Right renal pelvis (tissue), 4 donors: ENCODE measurements around the gene POC1A. TPM values are rescaled to one million over a fixed set of nuclear protein-coding genes. Genes with fewer than 3 reads are reported as not detected.

ENCODE experiments used
- DNase-seq, 4 donors: peaks; one replicate each; pipeline ENCODE4 v3.0.0-alpha.2; 2013; ENCODE audit warnings: low read depth in 4 of 4, low spot score in 3 of 4, missing footprints in 1 of 4
- polyA plus RNA-seq, 4 donors: library from polyadenylated mRNA; unstranded; fragments of 120-200 nt; gene quantifications; one replicate each; pipeline ENCODE4 v1.2.1, GENCODE V29; 2013; ENCODE audit not compliant: insufficient read length in 4 of 4

The POC1A gene
- polyA plus RNA-seq, 4 donors, result 7.1 to 8.6 (median 7.9) TPM

DNA sequence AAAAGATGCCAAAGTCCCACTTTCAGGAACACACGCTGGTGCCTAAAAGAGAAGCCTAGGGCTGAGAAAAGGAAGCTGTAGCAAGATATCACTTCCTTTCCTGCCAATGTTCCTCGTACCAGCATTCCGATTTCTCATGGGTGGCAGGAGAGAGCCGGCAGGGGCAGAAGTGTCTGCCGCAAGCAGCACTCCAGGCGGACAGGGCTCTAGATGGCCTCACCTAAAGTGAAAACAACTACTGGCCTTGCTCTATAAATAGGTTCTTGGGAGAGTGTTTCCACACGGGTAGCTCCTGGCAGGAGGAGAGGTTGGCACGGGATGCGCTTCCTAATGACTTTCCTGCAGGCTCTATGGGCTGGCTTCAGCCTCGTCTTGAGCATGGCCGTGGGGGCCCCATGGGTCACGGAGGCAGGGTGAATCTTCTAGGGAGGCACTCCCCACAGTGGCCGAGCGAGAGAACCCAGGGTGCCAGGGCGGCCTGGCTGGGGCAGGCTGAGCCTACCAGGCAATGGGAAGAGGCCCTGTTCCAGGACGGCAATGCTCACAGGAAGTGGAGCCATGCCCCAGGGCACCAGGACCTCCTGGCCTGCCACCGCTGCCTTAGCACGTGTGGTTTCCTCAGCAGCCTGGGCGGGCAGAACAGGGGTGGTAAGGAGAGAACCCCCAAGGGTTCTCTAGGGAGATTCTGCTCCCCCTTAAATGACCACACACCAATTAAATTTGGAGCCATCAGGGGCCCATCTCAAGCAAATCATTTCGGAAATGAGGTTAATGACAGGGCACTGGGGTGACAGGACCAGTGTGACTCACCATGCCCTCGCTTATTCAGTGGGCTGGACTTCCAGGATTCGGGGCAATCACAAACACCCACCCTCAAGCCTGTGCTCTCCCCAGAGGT lies 83.2 kb downstream of the POC1A start:
- no peak for DNase-seq

DNA sequence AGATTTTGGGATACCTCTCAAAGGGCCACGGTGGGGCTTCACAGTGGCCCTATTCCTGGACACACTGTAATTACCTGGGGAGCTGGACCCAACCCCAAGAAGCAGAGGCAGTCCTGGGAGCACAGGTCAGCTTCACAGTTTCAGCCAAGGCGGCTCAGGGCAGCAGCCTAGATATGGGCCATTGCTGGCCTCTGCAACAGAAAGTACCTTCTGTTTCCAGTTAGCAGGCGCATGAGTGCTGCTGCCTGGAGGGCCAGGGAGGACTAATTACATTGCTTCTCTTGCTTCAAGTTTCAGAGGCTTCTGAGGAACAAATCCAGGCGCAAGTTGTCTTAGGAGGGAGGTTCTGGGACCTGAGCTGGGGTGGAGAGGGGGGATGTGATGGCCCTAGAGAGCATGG lies 84.4 kb downstream of the POC1A start:
- no peak for DNase-seq

DNA sequence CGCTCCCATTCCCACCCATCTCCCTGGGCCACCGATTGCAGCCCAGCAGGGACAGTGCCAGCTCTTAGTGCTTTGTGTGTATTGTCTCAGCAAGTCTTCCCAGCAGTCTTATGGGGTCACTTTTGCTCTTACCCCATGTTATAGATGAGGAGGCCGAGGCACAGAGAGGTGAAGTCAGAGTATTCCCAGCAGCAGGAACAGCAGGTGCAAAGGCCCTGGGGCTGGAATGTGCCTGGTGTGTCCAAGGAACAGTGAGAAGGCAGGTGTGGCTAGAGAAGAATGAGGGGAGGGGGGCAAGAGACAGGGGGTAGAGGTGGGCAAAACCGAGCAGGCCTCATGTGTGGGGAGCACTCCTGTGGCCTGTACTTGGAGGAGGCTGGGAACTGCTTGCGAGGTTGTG lies 85.1 kb downstream of the POC1A start:
- no peak for DNase-seq

DNA sequence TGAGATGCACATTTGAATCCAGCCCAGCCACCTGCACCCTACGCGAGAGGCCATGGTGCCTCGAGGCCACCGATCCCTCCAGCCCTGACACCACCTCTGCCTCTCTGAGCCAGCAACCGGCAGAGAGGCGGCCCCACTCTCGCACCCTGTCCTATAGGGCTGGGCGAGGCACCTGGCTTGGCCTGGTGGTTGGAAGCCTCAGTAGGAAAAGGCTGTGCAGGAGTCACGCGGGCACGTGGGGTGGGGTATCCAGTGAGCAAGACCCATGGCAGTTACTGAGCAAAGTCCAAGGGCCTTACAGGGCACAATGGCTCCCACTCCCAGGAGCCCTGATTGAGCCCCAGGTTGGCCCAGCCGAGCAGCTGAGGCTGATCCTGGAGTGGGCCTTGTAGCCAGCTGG lies 85.5 kb downstream of the POC1A start:
- no peak for DNase-seq

DNA sequence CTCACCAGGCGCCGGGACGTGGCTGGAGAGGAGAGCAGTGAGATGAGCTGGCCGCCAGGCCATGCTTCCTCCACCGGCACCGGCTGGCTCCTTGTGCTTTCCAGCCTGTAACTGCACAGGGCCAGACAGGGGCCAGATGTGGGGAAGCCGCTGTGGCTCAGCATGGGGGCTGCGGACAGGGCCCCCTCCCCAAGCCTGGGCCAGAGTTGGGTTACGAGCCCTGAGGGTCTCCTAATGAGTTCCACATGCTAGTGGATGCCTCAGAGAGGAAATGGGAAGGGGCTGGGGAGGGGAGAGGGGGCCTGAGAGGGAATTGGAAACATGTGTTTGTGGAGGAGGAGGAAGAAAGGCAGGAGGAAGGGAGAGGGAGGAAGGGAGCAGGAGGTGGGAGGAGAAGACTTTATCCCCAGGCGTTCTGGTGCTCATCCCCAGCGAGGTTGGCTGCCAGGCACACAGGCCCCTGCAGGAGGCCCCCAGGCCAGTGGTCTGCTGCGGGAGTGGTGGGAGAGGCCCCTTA lies 86.1 kb downstream of the POC1A start:
- DNase-seq, result peak; percentile 61 to 79 (median 72)

DNA sequence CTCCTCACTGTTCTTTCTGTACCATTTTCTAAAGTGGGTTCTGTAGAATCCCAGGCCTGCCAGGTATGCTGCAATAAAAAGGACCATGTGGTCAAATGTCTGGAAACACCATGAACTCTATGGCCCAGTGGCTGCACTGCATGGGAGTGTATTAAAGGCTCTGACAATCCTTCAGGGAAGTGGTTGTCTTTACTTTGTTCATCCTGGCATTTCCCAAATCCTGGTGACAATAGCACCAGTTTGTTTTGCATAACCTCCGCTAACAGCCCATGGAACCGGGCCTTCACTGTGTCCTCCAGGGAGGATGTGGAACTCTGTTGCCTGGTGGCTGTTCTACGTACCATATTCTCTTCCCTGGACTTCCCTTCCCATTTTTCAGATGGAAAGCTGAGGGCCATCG lies 86.7 kb downstream of the POC1A start:
- no peak for DNase-seq

DNA sequence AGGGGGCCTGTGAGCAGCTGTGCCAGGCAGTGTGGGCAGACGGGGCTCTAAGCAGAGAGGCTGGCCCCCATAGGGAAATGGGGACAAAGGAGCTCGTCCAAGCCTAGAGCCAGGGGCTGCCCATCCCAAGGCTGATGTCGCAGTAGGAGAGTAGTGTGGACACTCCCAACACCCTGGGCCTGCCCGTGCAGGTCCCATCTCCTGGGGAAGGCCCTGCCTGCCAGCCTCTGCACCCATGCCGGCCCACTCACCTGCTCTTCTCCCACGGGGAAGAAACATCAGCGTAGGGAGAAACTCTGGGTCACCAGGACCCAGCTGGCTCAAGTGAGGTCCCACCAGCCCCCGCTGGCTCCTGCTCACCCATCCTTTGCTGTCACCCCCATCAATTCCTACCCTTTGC lies 87.2 kb downstream of the POC1A start:
- no peak for DNase-seq

DNA sequence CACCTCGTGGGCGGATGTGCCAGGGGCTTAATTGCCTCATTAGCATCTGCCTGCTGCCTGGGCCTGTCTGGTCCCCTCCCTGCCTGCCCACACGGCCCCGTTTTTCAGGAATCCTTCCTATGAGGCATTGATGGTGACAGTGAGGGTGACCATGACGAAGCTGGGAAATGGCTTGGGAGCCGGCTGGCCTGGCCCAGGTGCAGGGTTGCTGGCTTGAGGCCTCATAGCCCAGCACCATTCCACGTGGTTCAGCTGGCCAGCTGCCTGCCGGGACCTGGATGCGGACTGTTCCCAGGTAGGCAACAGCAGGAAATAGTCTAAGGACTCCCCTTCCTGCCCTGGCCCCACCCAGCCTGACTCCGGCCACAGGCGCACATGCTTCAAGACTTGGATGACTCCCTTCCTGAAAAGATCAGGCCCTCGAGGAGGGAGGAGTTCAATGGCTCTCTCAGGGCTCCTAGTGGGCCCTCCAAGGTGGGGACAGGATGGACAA lies 88.9 kb downstream of the POC1A start:
- no peak for DNase-seq

DNA sequence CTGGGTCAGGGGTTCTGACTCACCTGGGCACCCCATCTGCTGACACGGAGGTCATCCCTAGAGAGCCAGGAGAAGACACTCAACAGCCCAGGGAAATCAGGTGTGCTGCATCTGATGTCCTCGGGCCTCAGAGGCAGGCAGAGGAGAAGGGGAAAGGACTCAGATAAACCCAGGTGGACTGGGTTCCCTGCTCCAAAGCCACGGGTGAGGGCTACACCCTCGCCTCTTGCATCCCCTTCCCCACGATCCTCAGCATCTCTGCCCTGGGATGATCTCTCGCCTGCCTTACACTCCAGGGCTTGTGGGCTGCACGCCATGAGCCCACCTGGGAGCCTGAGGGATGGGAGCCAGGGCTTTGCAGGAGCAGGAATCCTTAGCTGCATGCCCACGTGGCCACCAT lies 89.7 kb downstream of the POC1A start:
- DNase-seq, result no peak

DNA sequence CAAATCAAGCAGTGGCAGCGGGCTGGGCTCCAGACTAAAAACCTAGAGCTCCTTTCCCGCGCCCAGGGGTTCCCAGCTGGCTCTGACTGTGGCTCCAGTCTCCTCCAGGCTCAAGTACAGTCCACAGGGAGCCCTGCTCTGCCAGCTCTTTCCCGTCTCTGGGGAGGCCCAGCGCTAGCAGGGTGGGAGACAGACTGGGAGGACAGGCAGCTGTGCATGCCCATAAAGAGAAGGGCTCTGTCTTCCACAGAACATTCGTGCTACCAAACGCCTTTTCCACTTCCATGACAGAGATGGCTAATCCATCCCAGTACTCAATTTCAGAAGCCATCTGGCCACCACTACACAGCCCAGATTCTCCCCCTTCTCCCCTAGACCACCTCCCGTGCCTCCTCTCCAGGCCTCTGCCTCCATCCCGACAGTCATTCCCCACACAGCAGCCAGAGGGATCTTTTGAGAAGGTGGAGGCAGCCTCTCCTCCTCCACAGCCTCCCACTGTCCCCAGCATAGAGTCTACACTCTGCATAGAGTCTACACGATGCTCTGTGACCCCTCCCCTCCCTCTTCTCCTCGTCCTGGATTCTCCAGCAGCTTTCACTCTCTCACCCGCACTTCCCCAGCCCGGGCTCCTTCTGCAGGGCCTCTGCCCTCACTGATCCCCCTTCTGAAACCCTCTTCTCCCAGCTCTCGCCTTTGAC lies 91.0 kb downstream of the POC1A start:
- DNase-seq, result no peak

DNA sequence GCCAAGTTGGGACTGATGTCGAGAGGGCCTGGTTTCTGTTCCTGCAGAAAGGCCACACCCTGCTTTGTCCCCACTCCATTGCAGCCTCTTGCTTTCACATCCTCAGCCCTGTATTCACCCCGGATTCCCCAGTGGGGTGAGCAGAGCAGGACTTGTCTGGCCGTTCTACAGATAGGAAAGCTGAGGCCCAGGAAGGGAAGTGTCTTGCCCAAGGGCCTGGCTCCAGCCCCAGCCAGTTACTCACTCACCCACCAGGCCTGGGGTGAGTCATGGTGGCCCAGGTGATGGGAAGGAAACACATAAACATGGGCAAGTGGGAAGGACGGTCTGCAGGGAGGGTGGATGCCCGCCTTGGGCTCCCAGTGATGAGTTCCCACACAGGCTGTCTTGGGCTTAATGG lies 91.7 kb downstream of the POC1A start:
- DNase-seq, result no peak

DNA sequence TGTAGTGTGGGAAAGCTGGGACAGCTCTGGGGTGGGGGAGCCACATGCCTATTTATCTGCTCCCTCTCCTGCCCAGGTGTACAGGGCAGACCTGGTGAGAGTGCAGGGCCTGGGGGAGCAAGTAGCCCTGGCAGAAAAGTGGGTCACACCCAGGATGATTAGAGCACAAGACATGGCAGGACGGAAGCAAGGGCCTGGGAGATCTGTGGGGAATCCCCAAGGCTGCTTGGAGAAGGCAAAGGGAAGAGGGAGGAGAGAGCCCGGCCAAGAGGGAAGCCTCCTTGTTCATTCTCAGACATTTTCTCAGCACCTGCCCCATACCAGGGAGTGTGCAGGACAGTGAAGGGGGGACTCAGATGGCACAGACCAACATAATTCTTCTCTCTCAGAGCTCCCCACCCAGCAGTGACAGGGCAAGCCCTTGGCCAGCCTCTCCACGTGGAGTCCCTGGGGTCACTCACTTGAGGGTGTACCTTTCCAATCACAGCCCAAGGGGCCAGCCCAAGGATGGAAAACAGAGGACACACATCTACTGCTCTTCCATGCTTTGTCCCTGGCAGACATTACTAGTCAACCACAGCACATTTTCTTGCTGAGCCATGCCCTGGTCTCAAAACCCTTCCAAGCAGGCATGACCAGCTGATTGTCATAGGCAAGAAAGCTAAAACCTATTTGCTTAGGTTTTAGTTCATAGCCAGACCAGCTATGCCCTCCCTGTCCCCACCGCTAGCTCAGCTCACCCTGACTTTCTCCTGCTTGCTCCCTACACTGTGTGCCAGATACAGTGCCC lies 92.9 kb downstream of the POC1A start:
- no peak for DNase-seq

DNA sequence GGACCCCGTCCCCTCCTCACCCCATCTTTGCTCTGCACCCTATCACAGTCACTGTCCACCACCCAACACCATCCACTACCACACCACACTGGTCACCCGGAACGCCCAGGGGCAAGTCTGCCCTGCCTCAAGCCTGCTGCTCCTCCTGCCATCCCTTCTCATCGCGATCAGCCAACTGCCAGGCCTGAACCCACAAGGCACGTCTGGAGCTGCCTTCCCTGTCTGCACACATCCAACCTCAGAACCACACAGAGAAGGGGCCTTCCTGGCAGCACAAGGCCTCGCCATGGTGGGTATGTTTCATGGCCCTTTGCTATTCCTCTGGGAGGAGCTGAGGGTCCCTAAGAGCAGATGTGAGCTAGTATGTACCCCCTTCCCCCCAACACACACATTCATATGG lies 94.4 kb downstream of the POC1A start:
- no peak for DNase-seq

DNA sequence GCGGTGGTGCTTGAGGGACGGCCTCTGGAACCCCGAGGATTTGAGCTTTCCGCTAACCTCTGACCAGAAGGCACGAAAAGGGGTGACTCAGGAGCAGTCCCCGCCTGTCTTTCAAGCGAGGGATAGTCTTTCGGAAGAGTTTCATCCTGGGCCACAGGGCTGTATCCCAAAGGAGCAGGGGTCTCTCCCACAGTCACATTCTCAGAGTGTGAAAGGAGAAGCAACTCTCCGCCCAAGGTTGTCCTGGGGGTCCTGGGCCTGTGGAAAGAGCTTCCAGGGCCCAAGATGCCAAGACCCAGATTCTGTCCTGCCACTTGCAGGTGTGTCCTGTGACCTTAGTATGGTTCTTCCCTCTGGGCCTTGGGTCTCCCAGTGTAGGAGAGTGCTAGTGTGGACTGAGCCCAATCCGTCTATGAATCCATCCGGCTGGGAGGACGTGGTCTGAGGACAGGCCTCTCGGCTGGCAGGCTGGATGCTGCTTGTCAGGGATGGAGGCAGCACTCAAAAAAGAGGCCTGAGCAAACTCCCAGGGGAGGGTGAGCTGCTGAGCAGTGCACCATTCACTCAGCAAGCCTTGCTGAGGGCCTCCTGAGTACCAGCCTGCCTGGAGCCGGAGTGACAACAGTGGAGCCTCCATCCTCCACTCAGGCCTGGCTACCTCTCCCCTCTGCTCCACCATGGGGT lies 96.3 kb downstream of the POC1A start:
- no peak for DNase-seq

DNA sequence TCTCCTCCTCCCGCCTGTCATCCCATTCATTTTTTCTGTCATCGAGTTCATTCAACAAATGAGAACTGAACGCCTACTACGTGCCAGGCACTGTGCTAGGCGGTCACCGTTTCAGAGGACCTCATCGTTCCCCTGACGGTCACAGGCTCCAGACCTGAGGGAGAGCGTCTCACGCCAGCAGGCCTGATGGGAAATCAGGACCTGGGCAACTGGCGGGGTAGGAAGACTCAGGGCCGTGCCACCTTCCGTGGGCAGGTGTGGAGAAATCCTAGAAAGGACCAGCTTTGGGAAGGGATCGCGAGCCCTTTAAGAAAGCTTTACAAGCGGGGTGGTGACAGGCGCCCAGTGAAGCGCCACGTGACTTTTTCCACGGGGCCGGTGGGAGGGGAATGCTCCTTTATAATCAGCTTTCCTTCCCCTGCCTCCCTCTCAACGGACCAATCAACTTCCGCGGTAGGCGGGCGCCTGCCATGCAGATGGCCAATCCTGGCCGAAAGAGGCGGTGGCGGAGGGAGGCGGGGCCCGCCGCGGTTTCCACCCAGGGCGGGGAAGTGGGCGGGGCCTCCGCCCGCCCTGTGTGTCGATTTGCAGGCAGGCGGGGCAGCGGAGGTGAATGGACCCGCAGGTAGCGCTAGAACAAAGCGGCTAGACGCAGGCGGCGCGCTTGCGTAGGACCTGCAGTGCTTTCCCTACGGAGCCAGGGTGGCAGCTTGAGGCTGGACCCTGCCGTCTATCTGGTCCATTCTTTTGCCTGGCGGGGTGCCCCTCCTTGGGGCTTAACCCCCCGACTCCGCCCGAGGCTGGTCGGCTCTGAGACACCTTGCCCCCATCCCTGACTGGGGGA lies 97.0 kb downstream of the POC1A start:
- DNase-seq, result peak; percentile 97 to 98 (median 98)

DNA sequence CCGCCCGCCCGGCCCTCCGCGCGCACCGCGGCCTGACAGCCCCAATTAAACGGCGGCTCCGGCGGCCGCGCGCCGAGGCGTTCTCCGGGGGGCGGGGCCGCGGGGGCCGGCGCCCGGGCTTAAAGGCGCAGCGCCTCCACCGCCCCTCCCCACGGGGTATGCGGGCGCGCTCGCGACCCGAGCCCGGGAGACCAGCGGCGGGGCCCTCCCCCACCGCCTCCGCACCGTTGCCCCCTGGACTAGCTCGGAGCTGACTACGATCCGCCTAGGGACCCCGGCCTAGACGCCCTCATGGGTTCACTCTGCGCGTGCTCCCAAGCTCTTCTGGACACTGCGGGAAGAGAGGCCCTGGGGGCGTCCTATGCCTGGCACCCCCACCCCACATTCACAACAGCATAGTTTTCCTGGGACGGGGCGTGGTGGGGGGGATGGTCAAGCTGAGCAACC lies 97.7 kb downstream of the POC1A start, which contains the start of gene DUSP7:
TSS of gene DUSP7 (minus strand) at position 51 of the 447 bp plus-strand sequence. CDS start 205 bp downstream, outside the sequence.
- DNase-seq, result peak in 2 of 4 donors; percentile 62 to 66

DNA sequence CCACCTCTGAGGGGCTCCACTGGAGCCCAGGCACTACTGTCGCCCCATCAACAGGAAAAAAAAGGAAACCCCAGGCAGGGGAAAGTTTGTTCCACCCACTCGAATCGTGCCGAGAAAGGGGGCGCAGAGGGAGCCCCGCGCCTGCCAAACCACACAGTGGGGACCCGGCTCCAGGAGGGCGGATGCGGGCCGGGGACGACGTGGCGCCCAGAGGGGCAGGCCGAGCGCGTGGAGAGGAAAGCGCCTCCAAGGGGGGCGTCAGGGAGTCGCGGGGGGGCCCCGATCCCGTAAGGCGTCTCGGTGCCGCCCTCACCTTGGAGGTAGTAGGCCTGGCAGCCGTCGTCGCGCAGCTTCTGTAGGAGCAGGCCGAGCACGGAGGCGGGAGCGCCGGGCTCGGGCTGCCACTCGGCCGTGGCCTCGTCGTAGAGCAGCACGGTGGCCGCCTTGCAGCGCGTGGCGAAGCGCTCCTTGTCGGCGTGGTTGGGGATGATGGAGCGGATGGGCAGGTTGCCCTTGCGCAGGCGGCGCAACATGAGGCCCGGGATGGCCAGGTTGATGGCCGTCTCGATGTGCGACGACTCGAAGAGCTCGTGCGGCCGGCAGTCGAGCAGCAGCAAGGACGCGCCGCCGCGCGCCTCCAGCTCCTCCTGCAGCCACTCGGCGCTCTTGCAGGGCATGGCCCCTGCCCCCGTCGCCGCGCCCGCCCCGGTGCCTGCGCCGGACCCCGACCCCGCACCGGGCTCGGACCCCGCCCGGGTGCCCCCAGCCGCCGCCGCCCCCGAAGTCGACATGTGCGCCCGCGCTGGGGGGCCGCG lies 98.5 kb downstream of the POC1A start:
- DNase-seq, result no peak
